ENCODE measurements around the gene LGALS16.

GRCh38 chr19:39692166-39692565 is 36.5 kb downstream of the LGALS16 start:
- TF ChIP-seq CTCF (conservative IDR thresholded peaks at IDR 0.05; ENCODE audit: low read length): no peak
- no peak for TF ChIP-seq EZH2phosphoT487 (IDR thresholded peaks at IDR 0.05; ENCODE audit: borderline replicate concordance)

Measured in Loucy (cell line).